Activated naive CD4-positive, alpha-beta T cell treated with anti-CD3 and anti-CD28 coated beads for 36 hours (primary cell): ENCODE measurements around the gene LMAN1L. TPM values are rescaled to one million over a fixed set of nuclear protein-coding genes. Genes with fewer than 3 reads are reported as not detected.

Source experiments
- CTCF ChIA-PET: fragments of 350-600 bp; sonication (Branson Sonifier 250); formaldehyde crosslinking; loops from one replicate; lab custom pipeline; 2021; ENCODE audit warnings: antibody characterized with exemption; lab: Charles Lee
- DNase-seq: peaks from one replicate; pipeline ENCODE4 v3.0.0-alpha.2; 2020
- H3K27ac Mint-ChIP-seq: one replicate; pipeline ENCODE4 v1.8.0; 2021; ENCODE audit warnings: mild to moderate bottlenecking, mixed read lengths
- H3K27me3 Mint-ChIP-seq: one replicate; pipeline ENCODE4 v1.8.0; 2021; ENCODE audit warnings: low read depth, mixed read lengths
- H3K36me3 Mint-ChIP-seq: one replicate; pipeline ENCODE4 v1.8.0; 2021; ENCODE audit warnings: low read depth, mixed read lengths
- H3K4me1 Mint-ChIP-seq: one replicate; pipeline ENCODE4 v1.8.0; 2021; ENCODE audit warnings: low read depth, mixed read lengths
- H3K4me3 Mint-ChIP-seq: one replicate; pipeline ENCODE4 v1.8.0; 2021; ENCODE audit warnings: mild to moderate bottlenecking, moderate library complexity, mixed read lengths
- H3K9me3 Mint-ChIP-seq: one replicate; pipeline ENCODE4 v1.8.0; 2021; ENCODE audit warnings: mixed read lengths
- intact Hi-C: fragments of 100-400 bp; cut with micrococcal nuclease; formaldehyde crosslinking; loops from one replicate; pipeline ENCODE4 v1.15.1; 2023
- microRNA-seq: library from miRNA; unstranded; fragments of <30 nt; microRNA quantifications from one replicate; pipeline ENCODE4 v1.2.0, GENCODE V29; 2022; ENCODE audit warnings: borderline microRNAs expressed, borderline replicate concordance
- total RNA-seq, 2 experiments: library from RNA; stranded (reverse); gene quantifications; one replicate each; pipeline ENCODE4 v1.2.3, GENCODE V29; 2021

LMAN1L gene
- total RNA-seq, 2 experiments from 2014 or later, result not detected

GRCh38 chr15:74869726-74870407 lies 57.2 kb downstream of the LMAN1L start:
- Mint-ChIP-seq H3K9me3 (no peaks in the 10 kb centered on the region), H3K4me3 (peak overlapping the region; percentile 60), H3K36me3 (peaks cover 21% of the 10 kb centered on the region), H3K4me1 (peaks cover 72% of the 10 kb centered on the region), H3K27me3 (no peaks in the 10 kb centered on the region), H3K27ac (peak overlapping the region; percentile 90)
- intact Hi-C loops, result loop anchor here (1.0 to 10.0 kb wide), 4 partner anchors 68 to 582 kb away; partner anchors contain the start of genes C15orf39, COX5A and SIN3A
- peak; percentile 80 for DNase-seq
- CTCF ChIA-PET, result interaction anchor here (0.7 to 3.2 kb wide), 15 partner anchors 11 to 235 kb away, joined by 3 to 22 read pairs (median 4); partner anchors contain the start of gene CSK

DNA sequence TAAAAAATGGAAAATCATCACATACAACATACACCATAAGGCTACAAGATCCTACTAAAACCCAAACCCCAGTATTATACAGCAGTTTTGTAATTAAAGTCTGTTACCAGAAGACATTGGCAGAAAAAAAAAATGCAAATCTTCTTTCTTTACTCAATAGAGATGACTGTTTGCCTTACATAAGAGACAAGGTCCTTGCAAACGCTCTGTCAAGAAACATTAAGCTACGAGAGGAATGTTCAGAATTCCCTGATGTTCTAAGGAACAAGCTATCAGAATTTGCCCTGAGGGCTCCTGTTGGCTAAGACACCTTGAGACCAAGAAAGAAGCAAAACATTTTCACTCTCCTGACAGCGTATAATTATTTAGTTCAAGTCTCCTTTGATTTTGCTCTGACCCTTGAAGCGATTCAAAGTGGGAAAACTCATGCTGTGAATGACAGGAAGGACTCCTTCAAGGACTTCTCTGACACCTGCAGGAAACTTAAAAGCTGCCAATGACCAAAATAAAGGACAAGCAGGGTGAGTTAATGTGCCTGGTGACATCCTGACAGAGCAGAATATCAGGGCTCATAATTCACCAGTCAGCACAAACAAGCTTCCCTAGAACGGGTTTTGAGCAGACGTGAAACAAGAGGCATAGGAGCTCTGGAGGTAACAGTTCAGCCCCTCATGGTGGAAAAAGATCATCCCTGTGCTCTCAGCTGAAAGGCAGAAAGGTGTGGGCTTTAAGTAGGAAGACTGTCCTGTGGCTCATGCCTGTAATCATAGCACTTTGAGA lies 58.0 kb downstream of the LMAN1L start:
- H3K27me3 Mint-ChIP-seq, result no peaks in the 10 kb centered on the region
- H3K9me3 Mint-ChIP-seq, result no peaks in the 10 kb centered on the region
- CTCF ChIA-PET, result interaction anchor here (0.7 to 3.2 kb wide), 13 partner anchors 10 to 235 kb away, joined by 3 to 22 read pairs (median 4); no protein-coding TSS in a partner anchor
- DNase-seq, result no peak
- intact Hi-C loops, result loop anchor here (1.0 to 10.0 kb wide), 4 partner anchors 68 to 582 kb away; partner anchors contain the start of genes C15orf39, COX5A and SIN3A
- peak overlapping the region; percentile 90 for H3K27ac Mint-ChIP-seq
- peak overlapping the region; percentile 60 for H3K4me3 Mint-ChIP-seq
- peaks cover 68% of the 10 kb centered on the region for H3K4me1 Mint-ChIP-seq
- H3K36me3 Mint-ChIP-seq, result peaks cover 19% of the 10 kb centered on the region

DNA sequence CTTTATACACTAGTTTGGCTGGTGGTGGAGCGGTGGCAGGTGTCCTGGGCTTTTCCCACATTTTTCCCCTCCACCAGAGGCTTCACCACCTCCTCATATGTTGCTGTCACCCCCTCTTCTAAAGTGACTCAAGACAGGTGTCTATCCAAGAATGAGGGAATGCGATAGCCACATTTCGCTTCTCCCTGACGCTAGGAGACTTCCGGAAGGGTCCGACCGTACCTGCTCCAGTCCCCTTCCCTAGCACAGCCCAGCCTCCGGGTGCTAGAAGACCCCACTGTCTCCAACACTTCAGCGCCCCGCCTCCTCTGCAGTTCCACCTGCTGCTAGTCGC lies 60.0 kb downstream of the LMAN1L start:
- Mint-ChIP-seq H3K27ac (peak overlapping the region; percentile 92), H3K4me3 (peak overlapping the region; percentile 98), H3K4me1 (peaks cover 48% of the 10 kb centered on the region), H3K36me3 (peaks cover 13% of the 10 kb centered on the region), H3K9me3 (no peaks in the 10 kb centered on the region), H3K27me3 (no peaks in the 10 kb centered on the region)
- CTCF ChIA-PET, result interaction anchor here (5.3 kb wide), 1 partner anchor 28 kb away, joined by 23 read pairs; no protein-coding TSS in a partner anchor
- DNase-seq, result no peak
- intact Hi-C loops, result loop anchor here (1.0 to 10.0 kb wide), 6 partner anchors 17 to 580 kb away; partner anchors contain the start of genes ARID3B, C15orf39, FAM219B and SIN3A

GRCh38 chr15:74873036-74873755 lies 60.6 kb downstream of the LMAN1L start, which contains the start of gene SCAMP2:
SCAMP2 (minus strand) TSS chr15:74873365; CDS start chr15:74873255, 110 bp downstream.
- peak within 1 kb of the TSS; percentile 92 for H3K27ac Mint-ChIP-seq
- DNase-seq, result peak; percentile 92

DNA sequence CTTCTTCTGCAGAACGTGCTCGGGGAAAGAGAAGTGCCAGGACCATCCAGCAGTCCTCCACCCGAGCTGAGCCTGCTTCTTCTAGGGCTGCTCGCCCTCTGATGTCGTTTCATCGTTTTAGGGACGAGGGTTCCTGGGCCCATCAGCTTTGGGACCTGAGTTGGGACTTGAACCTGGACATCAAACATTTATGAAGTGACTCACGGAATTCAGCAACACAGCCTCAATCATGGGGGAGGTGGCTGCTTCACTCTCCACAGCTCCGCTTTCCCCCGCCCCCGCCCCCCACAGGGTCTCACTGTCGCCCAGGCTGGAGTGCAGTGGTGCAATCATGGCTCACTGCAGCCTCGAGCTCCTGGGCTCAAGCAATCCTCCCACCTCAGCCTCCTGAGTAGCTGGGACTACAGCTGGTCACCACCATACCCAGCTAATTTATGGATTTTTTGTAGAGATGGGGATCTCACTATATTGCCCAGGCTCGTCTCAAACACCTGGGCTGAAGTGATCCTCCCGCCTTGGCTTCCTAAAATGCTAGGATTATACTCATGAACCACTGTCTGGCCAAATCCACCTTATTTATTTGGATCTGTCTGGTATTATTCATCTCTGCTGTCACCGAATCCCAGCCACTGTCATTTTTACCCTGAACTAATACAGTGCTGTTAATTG lies 61.3 kb downstream of the LMAN1L start:
- Mint-ChIP-seq H3K27ac (peak overlapping the region; percentile 71), H3K9me3 (no peaks in the 10 kb centered on the region), H3K27me3 (no peaks in the 10 kb centered on the region), H3K4me3 (peak overlapping the region; percentile 98), H3K36me3 (peaks cover 7% of the 10 kb centered on the region), H3K4me1 (peaks cover 36% of the 10 kb centered on the region)
- CTCF ChIA-PET, result interaction anchor here (0.7 to 5.3 kb wide), 4 partner anchors 9 to 104 kb away, joined by 4 to 23 read pairs (median 5); no protein-coding TSS in a partner anchor
- intact Hi-C loops, result loop anchor here (1.0 to 10.0 kb wide), 6 partner anchors 15 to 578 kb away; partner anchors contain the start of genes ARID3B, C15orf39, FAM219B and SIN3A
- peak; percentile 29 for DNase-seq

More at GRCh38 chr15:74873036-74873755, 60.6 kb downstream of the LMAN1L start, which contains the start of gene SCAMP2:
- peaks cover 42% of the 10 kb centered on the region for H3K4me1 Mint-ChIP-seq
- H3K4me3 Mint-ChIP-seq, result peak within 1 kb of the TSS; percentile 98
- H3K27me3 Mint-ChIP-seq, result no peaks in the 10 kb centered on the region
- H3K9me3 Mint-ChIP-seq, result no peaks in the 10 kb centered on the region
- H3K36me3 Mint-ChIP-seq, result peaks cover 8% of the 10 kb centered on the region
- CTCF ChIA-PET, result interaction anchor here (0.9 to 5.3 kb wide), 3 partner anchors 27 to 104 kb away, joined by 4 to 23 read pairs (median 6); no protein-coding TSS in a partner anchor
- intact Hi-C loops, result loop anchor here (1.0 to 10.0 kb wide), 6 partner anchors 16 to 579 kb away; partner anchors contain the start of genes ARID3B, C15orf39, FAM219B and SIN3A

Small RNA genes within 50 kb of the gene (microRNA-seq; reads per million reads assigned to microRNA genes)
- not detected for gene MIR4513
- gene MIR6882, result 2.2 reads per million

Other genes with a start within 250 kb of the LMAN1L start
- 100 to 1,000 TPM; 124 TPM for gene CLK3, start 197.0 kb upstream of the LMAN1L start, total RNA-seq
- 10 to 100 TPM; 33.8 to 37.8 TPM for gene EDC3, start 116.8 kb upstream of the LMAN1L start, total RNA-seq
- under 1 TPM; 0.12 to 0.37 TPM for gene CYP1A1, start 87.3 kb upstream of the LMAN1L start, total RNA-seq
- gene CYP1A2, start 64.0 kb upstream of the LMAN1L start, total RNA-seq, result not detected
- gene CSK, start 30.8 kb upstream of the LMAN1L start, total RNA-seq, result 100 to 1,000 TPM; 272 to 282 TPM
- gene CPLX3, start 13.8 kb downstream of the LMAN1L start, total RNA-seq, result not detected
- 10 to 100 TPM; 58.9 to 69.2 TPM for gene ULK3, start 30.3 kb downstream of the LMAN1L start, total RNA-seq
- gene SCAMP2, start 60.5 kb downstream of the LMAN1L start, total RNA-seq, result 10 to 100 TPM; 60.6 TPM
- 10 to 100 TPM; 55.2 to 56.1 TPM for gene MPI, start 77.2 kb downstream of the LMAN1L start, total RNA-seq
- 10 to 100 TPM; 60.3 to 63.0 TPM for gene FAM219B, start 94.0 kb downstream of the LMAN1L start, total RNA-seq
- gene COX5A, start 125.2 kb downstream of the LMAN1L start, total RNA-seq, result 100 to 1,000 TPM; 346 to 348 TPM
- gene RPP25, start 143.9 kb downstream of the LMAN1L start, total RNA-seq, result 1 to 10 TPM; 3.5 to 3.7 TPM
- gene SCAMP5, start 182.7 kb downstream of the LMAN1L start, total RNA-seq, result under 1 TPM; 0.15 to 0.38 TPM
- gene PPCDC, start 210.8 kb downstream of the LMAN1L start, total RNA-seq, result 10 to 100 TPM; 17.5 to 18.0 TPM